OCI-LY3 (cell line): ENCODE results near the gene TRIM62.

Source experiments
- H2AFZ ChIP-seq: fragments of 200-600, 300-600 bp; shearing (Covaris generic); 2 replicates; pipeline ENCODE4 v1.6.0; 2014; ENCODE audit warnings: antibody characterized with exemption, low read depth, low read length
- H3K27ac ChIP-seq: fragments of 200-600, 300-600 bp; sonication (generic); 2 replicates; pipeline ENCODE4 v1.5.1; 2014; ENCODE audit warnings: mild to moderate bottlenecking, low read length, moderate library complexity, mixed read lengths
- H3K27me3 ChIP-seq: fragments of 200-600, 300-600 bp; sonication (generic); 2 replicates; pipeline ENCODE4 v1.6.1; 2014; ENCODE audit warnings: low read depth, low read length, mixed read lengths
- H3K36me3 ChIP-seq: fragments of 200-600, 300-600 bp; sonication (generic); replicated peaks from 2 replicates; pipeline ENCODE3; 2014; ENCODE audit warnings: low read depth, low read length, mixed read lengths
- H3K4me1 ChIP-seq: fragments of 300-600, 200-600 bp; sonication (generic); 2 replicates; pipeline ENCODE4 v1.6.1; 2014; ENCODE audit warnings: low read length, mixed read lengths
- H3K4me2 ChIP-seq: fragments of 200-600, 300-600 bp; sonication (generic); 2 replicates; pipeline ENCODE4 v1.6.1; 2014; ENCODE audit warnings: low read length, mixed read lengths
- H3K4me3 ChIP-seq: fragments of 300-600, 200-600 bp; sonication (generic); 2 replicates; pipeline ENCODE4 v1.5.1; 2014; ENCODE audit warnings: antibody characterized with exemption, mild to moderate bottlenecking, low read length, moderate library complexity
- H3K79me2 ChIP-seq: fragments of 300-600, 200-600 bp; shearing (Covaris generic); 2 replicates; pipeline ENCODE4 v1.6.1; 2014; ENCODE audit warnings: mild to moderate bottlenecking, low read length, mixed read lengths
- H3K9ac ChIP-seq: fragments of 300-600, 200-600 bp; shearing (Covaris generic); 2 replicates; pipeline ENCODE4 v1.6.0; 2014; ENCODE audit warnings: mild to moderate bottlenecking, low read length, moderate library complexity
- H3K9me3 ChIP-seq: fragments of 200-600, 300-600 bp; shearing (Covaris generic); 2 replicates; pipeline ENCODE4 v1.6.1; 2014; ENCODE audit warnings: low read length, mixed read lengths; ENCODE audit not compliant: insufficient read depth
- H4K20me1 ChIP-seq: fragments of 200-600, 300-600 bp; sonication (generic); 2 replicates; pipeline ENCODE4 v1.6.1; 2016; ENCODE audit warnings: low read length, mixed read lengths; ENCODE audit not compliant: insufficient read depth
- EZH2phosphoT487 ChIP-seq: fragments of 200-600 bp; shearing (Covaris generic); IDR thresholded peaks from 2 replicates; pipeline ENCODE4 v1.6.1; 2018; ENCODE audit warnings: antibody characterized with exemption, mixed run types, low read depth
- TF ChIP-seq, protein P1 (sequence below): fragments of 200-600, 300-600 bp; sonication (generic); IDR thresholded peaks from 2 replicates; pipeline ENCODE4 v1.5.1; 2014; ENCODE audit warnings: antibody characterized with exemption, low read length, low read depth

TRIM62 gene

DNA sequence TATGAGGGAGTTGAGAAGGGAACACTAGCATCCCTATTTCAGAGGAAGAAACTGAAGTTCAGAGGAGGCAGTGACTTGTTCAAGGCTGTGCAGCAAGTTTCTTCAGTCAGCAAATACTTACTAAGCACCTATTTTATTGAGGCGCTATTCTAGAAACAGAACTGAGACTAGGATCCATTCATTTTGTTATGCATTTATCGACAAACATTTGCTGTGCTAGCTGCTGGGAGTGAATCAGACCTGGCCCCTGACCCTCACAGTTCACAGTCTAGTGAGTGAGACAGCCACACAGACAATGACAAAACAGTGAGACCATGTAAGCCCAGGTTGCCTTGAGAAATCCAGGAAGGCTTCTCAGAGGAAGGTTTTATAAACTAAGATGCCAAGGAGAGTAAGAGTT is 28.2 kb downstream of the TRIM62 start:
- H3K36me3 ChIP-seq = no peaks in the 10 kb centered on the region
- no peak overlapping the region for H3K4me3 ChIP-seq
- H3K4me1 ChIP-seq = no peaks in the 10 kb centered on the region
- H3K4me2 ChIP-seq = no peak overlapping the region
- no peaks in the 10 kb centered on the region for H4K20me1 ChIP-seq
- H2AFZ ChIP-seq = no peak overlapping the region
- H3K27me3 ChIP-seq = no peaks in the 10 kb centered on the region
- H3K9ac ChIP-seq = no peak overlapping the region
- no peak for TF ChIP-seq EZH2phosphoT487
- TF ChIP-seq, protein P1, sequence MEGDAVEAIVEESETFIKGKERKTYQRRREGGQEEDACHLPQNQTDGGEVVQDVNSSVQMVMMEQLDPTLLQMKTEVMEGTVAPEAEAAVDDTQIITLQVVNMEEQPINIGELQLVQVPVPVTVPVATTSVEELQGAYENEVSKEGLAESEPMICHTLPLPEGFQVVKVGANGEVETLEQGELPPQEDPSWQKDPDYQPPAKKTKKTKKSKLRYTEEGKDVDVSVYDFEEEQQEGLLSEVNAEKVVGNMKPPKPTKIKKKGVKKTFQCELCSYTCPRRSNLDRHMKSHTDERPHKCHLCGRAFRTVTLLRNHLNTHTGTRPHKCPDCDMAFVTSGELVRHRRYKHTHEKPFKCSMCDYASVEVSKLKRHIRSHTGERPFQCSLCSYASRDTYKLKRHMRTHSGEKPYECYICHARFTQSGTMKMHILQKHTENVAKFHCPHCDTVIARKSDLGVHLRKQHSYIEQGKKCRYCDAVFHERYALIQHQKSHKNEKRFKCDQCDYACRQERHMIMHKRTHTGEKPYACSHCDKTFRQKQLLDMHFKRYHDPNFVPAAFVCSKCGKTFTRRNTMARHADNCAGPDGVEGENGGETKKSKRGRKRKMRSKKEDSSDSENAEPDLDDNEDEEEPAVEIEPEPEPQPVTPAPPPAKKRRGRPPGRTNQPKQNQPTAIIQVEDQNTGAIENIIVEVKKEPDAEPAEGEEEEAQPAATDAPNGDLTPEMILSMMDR = no peak
- H3K27ac ChIP-seq = no peak overlapping the region
- H3K79me2 ChIP-seq = no peaks in the 10 kb centered on the region
- H3K9me3 ChIP-seq = no peaks in the 10 kb centered on the region

DNA sequence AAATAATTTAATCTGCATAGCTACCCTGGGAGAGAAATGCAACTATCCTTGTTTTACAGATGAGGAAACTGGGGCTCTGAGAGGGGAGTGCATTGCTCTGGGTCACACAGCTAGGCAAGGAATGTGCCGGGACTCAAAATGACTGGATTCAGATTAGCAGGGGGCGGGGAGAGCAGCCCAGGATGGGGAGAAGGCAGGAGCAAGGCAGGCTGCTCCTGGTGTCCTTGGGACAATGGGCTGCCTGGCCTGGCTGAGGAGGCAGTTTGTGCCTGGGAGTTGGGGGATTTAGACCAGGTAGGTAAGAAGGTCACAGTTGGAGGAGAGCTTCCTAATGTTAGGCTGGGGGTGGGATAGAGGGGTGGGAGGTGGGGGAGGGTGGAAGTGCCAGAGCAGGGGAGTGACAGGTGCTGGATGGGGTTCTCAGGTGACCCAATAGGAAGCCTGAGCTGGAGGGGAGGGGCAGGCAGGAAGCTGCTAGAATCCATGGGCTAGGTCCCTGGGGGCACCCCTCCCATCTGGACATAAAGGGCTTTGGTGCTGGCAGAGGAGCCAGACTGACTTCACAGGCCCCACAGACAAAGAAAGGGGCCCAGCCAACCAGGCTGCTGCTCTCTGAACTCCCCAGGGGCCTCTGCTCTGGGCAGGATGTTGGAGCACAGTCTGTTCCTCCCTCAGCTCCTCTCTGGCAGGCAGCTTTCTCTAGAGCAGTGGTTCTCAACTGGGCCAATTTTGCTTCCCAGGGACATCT is 29.0 kb downstream of the TRIM62 start:
- Histone ChIP-seq H3K27ac (no peak overlapping the region), H3K4me2 (no peak overlapping the region), H4K20me1 (no peaks in the 10 kb centered on the region), H3K27me3 (no peaks in the 10 kb centered on the region), H3K9me3 (no peaks in the 10 kb centered on the region), H3K4me3 (no peak overlapping the region), H3K36me3 (no peaks in the 10 kb centered on the region), H2AFZ (no peak overlapping the region), H3K4me1 (no peaks in the 10 kb centered on the region), H3K79me2 (no peaks in the 10 kb centered on the region), H3K9ac (no peak overlapping the region)
- TF ChIP-seq EZH2phosphoT487 = no peak
- TF ChIP-seq, protein P1 = no peak

DNA sequence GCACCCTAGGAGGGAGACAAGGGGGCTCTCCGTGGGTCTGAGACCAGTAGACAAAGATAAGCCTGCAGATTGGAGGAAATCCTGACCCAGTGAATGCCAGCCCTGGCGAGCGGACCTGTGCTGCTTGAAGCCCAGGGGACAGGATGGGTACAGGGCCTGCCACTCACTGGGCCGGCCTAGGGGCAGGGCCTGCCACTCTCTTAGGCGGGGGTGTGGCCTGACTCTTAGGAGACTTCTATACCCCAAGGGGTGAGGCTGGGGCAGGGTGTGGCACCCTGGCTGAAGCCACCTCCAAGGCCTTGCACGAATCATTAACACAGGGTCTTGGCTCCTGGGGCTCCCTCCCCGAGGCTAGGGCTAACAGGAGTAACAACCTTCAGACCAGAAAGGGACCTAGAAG is 30.7 kb downstream of the TRIM62 start:
- Histone ChIP-seq H3K36me3 (no peaks in the 10 kb centered on the region), H3K27ac (no peak overlapping the region), H3K4me1 (no peaks in the 10 kb centered on the region), H3K27me3 (no peaks in the 10 kb centered on the region), H4K20me1 (no peaks in the 10 kb centered on the region), H3K4me2 (no peak overlapping the region), H2AFZ (no peak overlapping the region), H3K9ac (no peak overlapping the region), H3K4me3 (no peak overlapping the region), H3K9me3 (no peaks in the 10 kb centered on the region), H3K79me2 (no peaks in the 10 kb centered on the region)
- TF ChIP-seq EZH2phosphoT487 = no peak
- TF ChIP-seq, protein P1 = no peak

DNA sequence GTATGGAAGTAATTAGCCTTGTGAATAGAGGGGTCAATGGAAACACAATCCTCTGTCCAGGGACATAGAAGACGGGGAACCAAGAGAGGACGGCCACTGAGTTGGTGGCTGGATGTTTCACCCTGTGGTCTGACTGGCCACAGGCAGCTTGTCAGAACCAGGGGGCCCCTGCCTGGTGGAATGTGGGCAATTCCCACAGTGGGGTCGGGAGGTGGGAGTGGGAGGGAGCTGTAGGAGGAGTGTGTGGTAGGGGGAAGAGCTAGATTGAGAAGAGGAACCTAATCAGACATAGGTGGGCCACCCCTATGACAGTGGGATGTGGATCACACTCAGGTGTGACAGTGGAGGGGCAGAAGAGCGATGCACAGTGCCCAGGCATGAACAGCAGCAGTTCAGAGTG is 31.3 kb downstream of the TRIM62 start:
- Histone ChIP-seq H3K4me2 (no peak overlapping the region), H2AFZ (no peak overlapping the region), H3K79me2 (no peaks in the 10 kb centered on the region), H3K9me3 (no peaks in the 10 kb centered on the region), H3K27me3 (no peaks in the 10 kb centered on the region), H3K9ac (no peak overlapping the region), H3K4me1 (no peaks in the 10 kb centered on the region), H3K4me3 (no peak overlapping the region), H4K20me1 (no peaks in the 10 kb centered on the region), H3K27ac (no peak overlapping the region), H3K36me3 (no peaks in the 10 kb centered on the region)
- TF ChIP-seq, protein P1 = no peak
- TF ChIP-seq EZH2phosphoT487 = no peak
